GM23338 (cell line): Measurements from ENCODE around the gene EPG5. TPM values are rescaled to one million over a fixed set of nuclear protein-coding genes. Genes with fewer than 3 reads are reported as not detected.

ENCODE experiments used
- ATAC-seq: fragments of 200-7000 bp; cut with Tn5 transposase; 3 replicates; pipeline ENCODE4 v1.9.1; 2020
- DNase-seq: peaks from one replicate; pipeline ENCODE4 v3.0.0-alpha.2; 2015; ENCODE audit warnings: low spot score
- H2AFZ ChIP-seq: fragments of 200-600 bp; sonication (generic); 2 replicates; pipeline ENCODE4 v1.8.0; 2016; ENCODE audit warnings: antibody characterized with exemption, mild to moderate bottlenecking, moderate library complexity
- H3F3A ChIP-seq: fragments of 200-600 bp; sonication (generic); replicated peaks from 2 replicates; pipeline ENCODE4 v1.8.0; 2017; ENCODE audit warnings: antibody characterized with exemption, mixed run types, low read depth
- H3K27ac ChIP-seq: fragments of 200-600 bp; sonication (generic); 2 replicates; pipeline ENCODE4 v1.6.1; 2016; ENCODE audit warnings: low read depth
- H3K27me3 ChIP-seq: fragments of 200-600 bp; sonication (generic); 2 replicates; pipeline ENCODE4 v1.8.0; 2016; ENCODE audit warnings: mild to moderate bottlenecking, mixed run types, moderate library complexity; ENCODE audit not compliant: insufficient read depth
- H3K36me3 ChIP-seq: fragments of 200-600 bp; sonication (generic); 2 replicates; pipeline ENCODE4 v1.8.0; 2016; ENCODE audit warnings: mild to moderate bottlenecking; ENCODE audit not compliant: insufficient read depth
- H3K4me1 ChIP-seq: fragments of 200-600 bp; sonication (generic); 2 replicates; pipeline ENCODE4 v1.8.0; 2016; ENCODE audit warnings: mild to moderate bottlenecking, moderate library complexity; ENCODE audit not compliant: insufficient read depth
- H3K4me2 ChIP-seq: fragments of 200-600 bp; sonication (generic); 2 replicates; pipeline ENCODE4 v1.7.1; 2017; ENCODE audit warnings: mixed run types
- H3K4me3 ChIP-seq: fragments of 200-600 bp; sonication (generic); 2 replicates; pipeline ENCODE4 v1.6.1; 2016; ENCODE audit warnings: mixed run types
- H3K79me2 ChIP-seq: fragments of 200-600 bp; sonication (generic); replicated peaks from 2 replicates; pipeline ENCODE4 v1.8.0; 2017; ENCODE audit warnings: mild to moderate bottlenecking; ENCODE audit not compliant: insufficient read depth
- H3K9me2 ChIP-seq: fragments of 200-600 bp; sonication (generic); 2 replicates; pipeline ENCODE4 v1.8.0; 2017; ENCODE audit not compliant: insufficient read depth
- H4K20me1 ChIP-seq: fragments of 200-600 bp; sonication (generic); replicated peaks from 2 replicates; pipeline ENCODE4 v1.8.0; 2017; ENCODE audit warnings: mild to moderate bottlenecking; ENCODE audit not compliant: insufficient read depth
- H3K27ac Mint-ChIP-seq: 2 replicates; pipeline ENCODE4 v1.8.0; 2020; ENCODE audit warnings: inconsistent platforms, mild to moderate bottlenecking, moderate library complexity, mixed read lengths
- H3K27me3 Mint-ChIP-seq: 3 replicates; pipeline ENCODE4 v1.8.0; 2022; ENCODE audit warnings: low read depth, mild to moderate bottlenecking, moderate library complexity, mixed read lengths, inconsistent platforms; ENCODE audit not compliant: insufficient read depth, poor library complexity
- H3K36me3 Mint-ChIP-seq: 3 replicates; pipeline ENCODE4 v1.8.0; 2021; ENCODE audit warnings: low read depth, mild to moderate bottlenecking, inconsistent platforms, moderate library complexity, mixed read lengths
- H3K4me1 Mint-ChIP-seq: 3 replicates; pipeline ENCODE4 v1.8.0; 2020; ENCODE audit warnings: mild to moderate bottlenecking, inconsistent platforms, mixed read lengths
- H3K4me3 Mint-ChIP-seq: 3 replicates; pipeline ENCODE4 v1.8.0; 2021; ENCODE audit warnings: moderate library complexity, mild to moderate bottlenecking, inconsistent platforms, mixed read lengths
- H3K9me3 Mint-ChIP-seq: 3 replicates; pipeline ENCODE4 v1.8.0; 2020; ENCODE audit warnings: moderate library complexity, mild to moderate bottlenecking, inconsistent platforms, mixed read lengths
- EZH2 ChIP-seq: fragments of 200-600 bp; sonication (generic); IDR thresholded peaks from one replicate; pipeline ENCODE4 v1.8.0; 2017; ENCODE audit warnings: antibody characterized with exemption, mild to moderate bottlenecking, low read depth; ENCODE audit not compliant: unreplicated experiment
- EZH2phosphoT487 ChIP-seq: fragments of 200-600 bp; sonication (generic); IDR thresholded peaks from one replicate; pipeline ENCODE4 v1.8.1; 2018; ENCODE audit warnings: antibody characterized with exemption; ENCODE audit not compliant: unreplicated experiment
- JUNB ChIP-seq: IDR thresholded peaks from one replicate; pipeline ENCODE4 v1.6.1; 2016; ENCODE audit warnings: antibody characterized with exemption; ENCODE audit not compliant: unreplicated experiment
- ZNF114 ChIP-seq: fragments of 250-450 bp; sonication (Bioruptor Pico); IDR thresholded peaks from 2 replicates; pipeline ENCODE4 v1.5.0; 2020; ENCODE audit warnings: mild to moderate bottlenecking, moderate library complexity
- ZNF331 ChIP-seq: fragments of 250-450 bp; sonication (Bioruptor Pico); IDR thresholded peaks from 2 replicates; pipeline ENCODE4 v1.5.0; 2020; ENCODE audit warnings: low read depth, mild to moderate bottlenecking, moderate library complexity
- polyA plus RNA-seq: library from polyadenylated mRNA; unstranded; fragments of >200 nt; fragmentation: Nextera tagmentation; extraction: Ambion mirVana; gene quantifications from 2 replicates; pipeline ENCODE4 v1.2.1, GENCODE V29; 2016
- total RNA-seq: library from RNA; depleted of rRNA; stranded (reverse); fragments of >200 nt; shearing (Covaris generic); gene quantifications from 2 replicates; pipeline ENCODE4 v1.2.3, GENCODE V29; 2014
- TF ChIP-seq, protein P1 (sequence below): IDR thresholded peaks from one replicate; pipeline ENCODE4 v1.6.1; 2018; ENCODE audit warnings: antibody characterized with exemption; ENCODE audit not compliant: unreplicated experiment
- TF ChIP-seq, protein P2 (sequence below), 2 experiments: fragments of 200-600 bp in 1 of 2; sonication (generic) in 1 of 2; conservative IDR thresholded peaks; 2 replicates each; pipeline versions ENCODE4 v1.5.1 to v1.6.1; 2016 to 2017; ENCODE audit warnings: antibody characterized with exemption in 2 of 2, low read depth in 2 of 2, mild to moderate bottlenecking in 2 of 2, moderate library complexity in 1 of 2
- TF ChIP-seq, protein P3 (sequence below): fragments of 250-450 bp; sonication (Bioruptor Pico); IDR thresholded peaks from 2 replicates; pipeline ENCODE4 v1.5.0; 2020; ENCODE audit warnings: mild to moderate bottlenecking, moderate library complexity

Gene EPG5
- total and polyA plus RNA-seq, 2 experiments from 2014 or later, result 4.1 to 29.2 TPM

DNA sequence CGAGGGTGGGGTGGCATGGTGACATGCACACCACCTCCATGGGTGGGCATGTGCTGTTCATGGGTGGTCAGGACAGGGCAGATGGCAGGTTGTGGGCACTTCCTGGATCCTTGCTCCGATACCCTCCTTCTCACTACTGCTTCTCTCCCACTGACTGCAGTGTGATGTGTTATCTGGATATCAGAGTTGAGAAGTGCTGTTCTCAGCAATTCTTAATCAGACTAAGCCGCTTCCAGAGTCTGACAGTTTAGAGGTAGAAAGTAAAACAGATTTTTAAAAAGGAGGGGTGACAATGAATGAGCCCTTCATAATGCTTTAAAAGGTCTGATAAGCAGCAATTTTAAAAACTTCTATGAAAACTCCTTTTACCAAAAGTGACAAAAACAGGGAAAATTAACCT is 107.8 kb downstream of the EPG5 start:
- no peaks in the 10 kb centered on the region for H3K27me3 Mint-ChIP-seq

More for the DNA sequence above, 107.8 kb downstream of the EPG5 start:
- no peaks in the 10 kb centered on the region for H4K20me1 ChIP-seq
- no peak for ATAC-seq
- Mint-ChIP-seq H3K27ac (no peak overlapping the region), H3K9me3 (no peaks in the 10 kb centered on the region), H3K4me1 (peaks cover 2% of the 10 kb centered on the region; the same call in 1 of the 3 replicates), H3K36me3 (peaks cover 37% of the 10 kb centered on the region), H3K4me3 (no peak overlapping the region)
- TF ChIP-seq, protein P1, sequence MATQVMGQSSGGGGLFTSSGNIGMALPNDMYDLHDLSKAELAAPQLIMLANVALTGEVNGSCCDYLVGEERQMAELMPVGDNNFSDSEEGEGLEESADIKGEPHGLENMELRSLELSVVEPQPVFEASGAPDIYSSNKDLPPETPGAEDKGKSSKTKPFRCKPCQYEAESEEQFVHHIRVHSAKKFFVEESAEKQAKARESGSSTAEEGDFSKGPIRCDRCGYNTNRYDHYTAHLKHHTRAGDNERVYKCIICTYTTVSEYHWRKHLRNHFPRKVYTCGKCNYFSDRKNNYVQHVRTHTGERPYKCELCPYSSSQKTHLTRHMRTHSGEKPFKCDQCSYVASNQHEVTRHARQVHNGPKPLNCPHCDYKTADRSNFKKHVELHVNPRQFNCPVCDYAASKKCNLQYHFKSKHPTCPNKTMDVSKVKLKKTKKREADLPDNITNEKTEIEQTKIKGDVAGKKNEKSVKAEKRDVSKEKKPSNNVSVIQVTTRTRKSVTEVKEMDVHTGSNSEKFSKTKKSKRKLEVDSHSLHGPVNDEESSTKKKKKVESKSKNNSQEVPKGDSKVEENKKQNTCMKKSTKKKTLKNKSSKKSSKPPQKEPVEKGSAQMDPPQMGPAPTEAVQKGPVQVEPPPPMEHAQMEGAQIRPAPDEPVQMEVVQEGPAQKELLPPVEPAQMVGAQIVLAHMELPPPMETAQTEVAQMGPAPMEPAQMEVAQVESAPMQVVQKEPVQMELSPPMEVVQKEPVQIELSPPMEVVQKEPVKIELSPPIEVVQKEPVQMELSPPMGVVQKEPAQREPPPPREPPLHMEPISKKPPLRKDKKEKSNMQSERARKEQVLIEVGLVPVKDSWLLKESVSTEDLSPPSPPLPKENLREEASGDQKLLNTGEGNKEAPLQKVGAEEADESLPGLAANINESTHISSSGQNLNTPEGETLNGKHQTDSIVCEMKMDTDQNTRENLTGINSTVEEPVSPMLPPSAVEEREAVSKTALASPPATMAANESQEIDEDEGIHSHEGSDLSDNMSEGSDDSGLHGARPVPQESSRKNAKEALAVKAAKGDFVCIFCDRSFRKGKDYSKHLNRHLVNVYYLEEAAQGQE, result no peak
- TF ChIP-seq EZH2phosphoT487, result no peak
- TF ChIP-seq, protein P2, sequence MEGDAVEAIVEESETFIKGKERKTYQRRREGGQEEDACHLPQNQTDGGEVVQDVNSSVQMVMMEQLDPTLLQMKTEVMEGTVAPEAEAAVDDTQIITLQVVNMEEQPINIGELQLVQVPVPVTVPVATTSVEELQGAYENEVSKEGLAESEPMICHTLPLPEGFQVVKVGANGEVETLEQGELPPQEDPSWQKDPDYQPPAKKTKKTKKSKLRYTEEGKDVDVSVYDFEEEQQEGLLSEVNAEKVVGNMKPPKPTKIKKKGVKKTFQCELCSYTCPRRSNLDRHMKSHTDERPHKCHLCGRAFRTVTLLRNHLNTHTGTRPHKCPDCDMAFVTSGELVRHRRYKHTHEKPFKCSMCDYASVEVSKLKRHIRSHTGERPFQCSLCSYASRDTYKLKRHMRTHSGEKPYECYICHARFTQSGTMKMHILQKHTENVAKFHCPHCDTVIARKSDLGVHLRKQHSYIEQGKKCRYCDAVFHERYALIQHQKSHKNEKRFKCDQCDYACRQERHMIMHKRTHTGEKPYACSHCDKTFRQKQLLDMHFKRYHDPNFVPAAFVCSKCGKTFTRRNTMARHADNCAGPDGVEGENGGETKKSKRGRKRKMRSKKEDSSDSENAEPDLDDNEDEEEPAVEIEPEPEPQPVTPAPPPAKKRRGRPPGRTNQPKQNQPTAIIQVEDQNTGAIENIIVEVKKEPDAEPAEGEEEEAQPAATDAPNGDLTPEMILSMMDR (conservative IDR thresholded peaks at IDR 0.05; ENCODE audit: low read depth in 2 of 2), result no peak
- no peak for TF ChIP-seq EZH2
- TF ChIP-seq JUNB, result no peak
- TF ChIP-seq ZNF114 (CRISPR knock-in tag), result no peak
- TF ChIP-seq, protein P3, sequence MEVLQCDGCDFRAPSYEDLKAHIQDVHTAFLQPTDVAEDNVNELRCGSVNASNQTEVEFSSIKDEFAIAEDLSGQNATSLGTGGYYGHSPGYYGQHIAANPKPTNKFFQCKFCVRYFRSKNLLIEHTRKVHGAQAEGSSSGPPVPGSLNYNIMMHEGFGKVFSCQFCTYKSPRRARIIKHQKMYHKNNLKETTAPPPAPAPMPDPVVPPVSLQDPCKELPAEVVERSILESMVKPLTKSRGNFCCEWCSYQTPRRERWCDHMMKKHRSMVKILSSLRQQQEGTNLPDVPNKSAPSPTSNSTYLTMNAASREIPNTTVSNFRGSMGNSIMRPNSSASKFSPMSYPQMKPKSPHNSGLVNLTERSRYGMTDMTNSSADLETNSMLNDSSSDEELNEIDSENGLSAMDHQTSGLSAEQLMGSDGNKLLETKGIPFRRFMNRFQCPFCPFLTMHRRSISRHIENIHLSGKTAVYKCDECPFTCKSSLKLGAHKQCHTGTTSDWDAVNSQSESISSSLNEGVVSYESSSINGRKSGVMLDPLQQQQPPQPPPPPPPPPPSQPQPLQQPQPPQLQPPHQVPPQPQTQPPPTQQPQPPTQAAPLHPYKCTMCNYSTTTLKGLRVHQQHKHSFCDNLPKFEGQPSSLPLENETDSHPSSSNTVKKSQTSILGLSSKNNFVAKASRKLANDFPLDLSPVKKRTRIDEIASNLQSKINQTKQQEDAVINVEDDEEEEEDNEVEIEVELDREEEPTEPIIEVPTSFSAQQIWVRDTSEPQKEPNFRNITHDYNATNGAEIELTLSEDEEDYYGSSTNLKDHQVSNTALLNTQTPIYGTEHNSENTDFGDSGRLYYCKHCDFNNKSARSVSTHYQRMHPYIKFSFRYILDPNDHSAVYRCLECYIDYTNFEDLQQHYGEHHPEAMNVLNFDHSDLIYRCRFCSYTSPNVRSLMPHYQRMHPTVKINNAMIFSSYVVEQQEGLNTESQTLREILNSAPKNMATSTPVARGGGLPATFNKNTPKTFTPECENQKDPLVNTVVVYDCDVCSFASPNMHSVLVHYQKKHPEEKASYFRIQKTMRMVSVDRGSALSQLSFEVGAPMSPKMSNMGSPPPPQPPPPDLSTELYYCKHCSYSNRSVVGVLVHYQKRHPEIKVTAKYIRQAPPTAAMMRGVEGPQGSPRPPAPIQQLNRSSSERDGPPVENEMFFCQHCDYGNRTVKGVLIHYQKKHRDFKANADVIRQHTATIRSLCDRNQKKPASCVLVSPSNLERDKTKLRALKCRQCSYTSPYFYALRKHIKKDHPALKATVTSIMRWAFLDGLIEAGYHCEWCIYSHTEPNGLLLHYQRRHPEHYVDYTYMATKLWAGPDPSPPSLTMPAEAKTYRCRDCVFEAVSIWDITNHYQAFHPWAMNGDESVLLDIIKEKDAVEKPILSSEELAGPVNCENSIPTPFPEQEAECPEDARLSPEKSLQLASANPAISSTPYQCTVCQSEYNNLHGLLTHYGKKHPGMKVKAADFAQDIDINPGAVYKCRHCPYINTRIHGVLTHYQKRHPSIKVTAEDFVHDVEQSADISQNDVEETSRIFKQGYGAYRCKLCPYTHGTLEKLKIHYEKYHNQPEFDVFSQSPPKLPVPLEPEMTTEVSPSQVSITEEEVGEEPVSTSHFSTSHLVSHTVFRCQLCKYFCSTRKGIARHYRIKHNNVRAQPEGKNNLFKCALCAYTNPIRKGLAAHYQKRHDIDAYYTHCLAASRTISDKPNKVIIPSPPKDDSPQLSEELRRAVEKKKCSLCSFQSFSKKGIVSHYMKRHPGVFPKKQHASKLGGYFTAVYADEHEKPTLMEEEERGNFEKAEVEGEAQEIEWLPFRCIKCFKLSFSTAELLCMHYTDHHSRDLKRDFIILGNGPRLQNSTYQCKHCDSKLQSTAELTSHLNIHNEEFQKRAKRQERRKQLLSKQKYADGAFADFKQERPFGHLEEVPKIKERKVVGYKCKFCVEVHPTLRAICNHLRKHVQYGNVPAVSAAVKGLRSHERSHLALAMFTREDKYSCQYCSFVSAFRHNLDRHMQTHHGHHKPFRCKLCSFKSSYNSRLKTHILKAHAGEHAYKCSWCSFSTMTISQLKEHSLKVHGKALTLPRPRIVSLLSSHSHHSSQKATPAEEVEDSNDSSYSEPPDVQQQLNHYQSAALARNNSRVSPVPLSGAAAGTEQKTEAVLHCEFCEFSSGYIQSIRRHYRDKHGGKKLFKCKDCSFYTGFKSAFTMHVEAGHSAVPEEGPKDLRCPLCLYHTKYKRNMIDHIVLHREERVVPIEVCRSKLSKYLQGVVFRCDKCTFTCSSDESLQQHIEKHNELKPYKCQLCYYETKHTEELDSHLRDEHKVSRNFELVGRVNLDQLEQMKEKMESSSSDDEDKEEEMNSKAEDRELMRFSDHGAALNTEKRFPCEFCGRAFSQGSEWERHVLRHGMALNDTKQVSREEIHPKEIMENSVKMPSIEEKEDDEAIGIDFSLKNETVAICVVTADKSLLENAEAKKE (CRISPR knock-in tag), result no peak
- TF ChIP-seq ZNF331 (CRISPR knock-in tag), result no peak
- no peak overlapping the region for H2AFZ ChIP-seq
- no peaks in the 10 kb centered on the region for H3K79me2 ChIP-seq
- no peak for DNase-seq
- H3K36me3 ChIP-seq, result peaks cover 10% of the 10 kb centered on the region
- no peak overlapping the region for H3K4me3 ChIP-seq
- no peaks in the 10 kb centered on the region for H3K4me1 ChIP-seq
- H3K27ac ChIP-seq, result no peak overlapping the region
- no peaks in the 10 kb centered on the region for H3F3A ChIP-seq
- no peak overlapping the region for H3K4me2 ChIP-seq
- H3K9me2 ChIP-seq, result no peaks in the 10 kb centered on the region
- H3K27me3 ChIP-seq, result no peaks in the 10 kb centered on the region
